ENCODE data around the gene TXK.

TXK gene

GRCh38 chr4:48093991-48094416, 40.0 kb downstream of the TXK start (continued):
- TF ChIP-seq ZBTB10 (tag by site-specific recombination; IDR thresholded peaks at IDR 0.05) (no peak), ZBTB20 (tag by site-specific recombination; IDR thresholded peaks at IDR 0.05) (no peak), ZNF623 (tag by site-specific recombination; IDR thresholded peaks at IDR 0.05) (no peak), SCRT2 (tag by site-specific recombination; IDR thresholded peaks at IDR 0.05) (peak; percentile 91), ZNF48 (tag by site-specific recombination; IDR thresholded peaks at IDR 0.05) (no peak), GFI1B (tag by site-specific recombination; IDR thresholded peaks at IDR 0.05) (no peak), ZNF626 (tag by site-specific recombination; IDR thresholded peaks at IDR 0.05) (no peak), ZNF16 (tag by site-specific recombination; IDR thresholded peaks at IDR 0.05; ENCODE audit: low read depth) (no peak), ZIC2 (tag by site-specific recombination; IDR thresholded peaks at IDR 0.05) (no peak), ZNF555 (tag by site-specific recombination; conservative IDR thresholded peaks at IDR 0.05) (no peak), HIC1 (tag by site-specific recombination; IDR thresholded peaks at IDR 0.05) (peak; percentile 48), KLF16 (tag by site-specific recombination; IDR thresholded peaks at IDR 0.05) (0 out of 2 replicates have a peak, but pooled peaks have one; percentile 26), PRDM6 (tag by site-specific recombination; IDR thresholded peaks at IDR 0.05) (peak; percentile 58), ZNF791 (tag by site-specific recombination; IDR thresholded peaks at IDR 0.05) (no peak), ZNF768 (tag by site-specific recombination; IDR thresholded peaks at IDR 0.05) (no peak), INSM2 (tag by site-specific recombination; IDR thresholded peaks at IDR 0.05) (no peak), ZNF354C (tag by site-specific recombination; IDR thresholded peaks at IDR 0.05; ENCODE audit: borderline replicate concordance, low read depth) (no peak), ZNF292 (tag by site-specific recombination; IDR thresholded peaks at IDR 0.05; ENCODE audit: borderline replicate concordance, low read depth) (no peak), ZNF658 (tag by site-specific recombination; IDR thresholded peaks at IDR 0.05) (no peak), ZBTB17 (tag by site-specific recombination; IDR thresholded peaks at IDR 0.05) (peak; percentile 73), BCL6B (tag by site-specific recombination; IDR thresholded peaks at IDR 0.05) (0 out of 2 replicates have a peak, but pooled peaks have one; percentile 55), GLIS1 (tag by site-specific recombination; IDR thresholded peaks at IDR 0.05) (no peak)

Data from HEK293 (cell line).